GM12864 (cell line): Measurements from ENCODE around the gene TEAD1.

Experiments used
- DNase-seq: peaks from one replicate; pipeline ENCODE4 v3.0.0-alpha.2; 2011; ENCODE audit warnings: low read depth
- H3K4me3 ChIP-seq: 2 replicates; pipeline ENCODE4 v1.5.1; 2011; ENCODE audit warnings: mild to moderate bottlenecking, low read depth, low read length, control low read depth
- TF ChIP-seq, protein P1 (sequence below): IDR thresholded peaks from 2 replicates; pipeline ENCODE4 v1.5.1; 2011; ENCODE audit warnings: low read depth, mild to moderate bottlenecking, moderate library complexity, low read length, control low read depth, inconsistent platforms; ENCODE audit errors: missing control alignments

The TEAD1 gene

DNA sequence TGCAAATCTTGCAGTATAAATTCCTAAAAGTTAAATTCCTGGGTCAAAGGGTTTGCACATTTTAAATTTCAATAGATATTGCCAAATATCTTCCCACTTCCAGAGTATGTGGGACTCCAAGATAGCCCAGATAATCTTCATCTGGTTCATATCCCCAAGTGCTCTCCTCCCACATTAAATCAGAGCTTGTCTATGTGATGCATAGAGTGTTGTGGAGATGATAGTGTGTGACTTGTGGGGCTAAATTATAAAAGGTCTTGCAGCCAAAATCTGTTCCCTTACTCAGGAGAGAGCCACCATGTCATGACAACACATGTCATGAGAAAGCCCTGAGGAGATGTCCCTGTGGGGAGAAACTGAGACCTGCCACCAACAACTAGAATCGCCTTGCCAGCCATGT lies 39.9 kb upstream of the TEAD1 start:
- TF ChIP-seq, protein P1, sequence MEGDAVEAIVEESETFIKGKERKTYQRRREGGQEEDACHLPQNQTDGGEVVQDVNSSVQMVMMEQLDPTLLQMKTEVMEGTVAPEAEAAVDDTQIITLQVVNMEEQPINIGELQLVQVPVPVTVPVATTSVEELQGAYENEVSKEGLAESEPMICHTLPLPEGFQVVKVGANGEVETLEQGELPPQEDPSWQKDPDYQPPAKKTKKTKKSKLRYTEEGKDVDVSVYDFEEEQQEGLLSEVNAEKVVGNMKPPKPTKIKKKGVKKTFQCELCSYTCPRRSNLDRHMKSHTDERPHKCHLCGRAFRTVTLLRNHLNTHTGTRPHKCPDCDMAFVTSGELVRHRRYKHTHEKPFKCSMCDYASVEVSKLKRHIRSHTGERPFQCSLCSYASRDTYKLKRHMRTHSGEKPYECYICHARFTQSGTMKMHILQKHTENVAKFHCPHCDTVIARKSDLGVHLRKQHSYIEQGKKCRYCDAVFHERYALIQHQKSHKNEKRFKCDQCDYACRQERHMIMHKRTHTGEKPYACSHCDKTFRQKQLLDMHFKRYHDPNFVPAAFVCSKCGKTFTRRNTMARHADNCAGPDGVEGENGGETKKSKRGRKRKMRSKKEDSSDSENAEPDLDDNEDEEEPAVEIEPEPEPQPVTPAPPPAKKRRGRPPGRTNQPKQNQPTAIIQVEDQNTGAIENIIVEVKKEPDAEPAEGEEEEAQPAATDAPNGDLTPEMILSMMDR = no peak
- no peak for DNase-seq
- no peak overlapping the region for H3K4me3 ChIP-seq

DNA sequence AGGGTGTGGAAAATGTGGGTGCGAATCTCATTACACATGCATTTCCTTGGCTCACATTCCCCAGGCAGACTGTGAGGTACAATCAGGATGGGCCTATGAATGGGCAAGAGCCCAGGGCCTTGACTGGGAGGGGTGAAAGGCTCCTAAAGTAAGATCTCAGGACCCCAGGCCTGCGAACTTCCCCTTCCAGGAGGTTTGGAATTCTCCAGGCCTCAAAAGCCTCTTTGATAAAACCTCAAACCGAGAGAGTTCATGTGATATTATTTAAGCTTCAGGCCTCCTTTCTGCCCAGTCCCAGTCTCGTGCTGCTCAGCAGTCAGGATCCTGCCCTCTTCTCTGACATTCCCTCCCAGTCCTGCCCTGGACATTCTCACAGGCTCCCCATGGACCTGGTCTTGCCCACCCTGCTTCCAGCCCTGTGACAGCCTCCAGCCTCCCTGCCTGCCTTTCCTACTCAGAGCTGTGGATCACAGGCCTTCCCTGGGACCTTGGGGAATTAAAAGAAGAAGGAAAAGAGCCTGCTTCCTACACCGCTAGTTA lies 37.3 kb upstream of the TEAD1 start:
- TF ChIP-seq, protein P1 = no peak
- H3K4me3 ChIP-seq = no peak overlapping the region
- DNase-seq = no peak

DNA sequence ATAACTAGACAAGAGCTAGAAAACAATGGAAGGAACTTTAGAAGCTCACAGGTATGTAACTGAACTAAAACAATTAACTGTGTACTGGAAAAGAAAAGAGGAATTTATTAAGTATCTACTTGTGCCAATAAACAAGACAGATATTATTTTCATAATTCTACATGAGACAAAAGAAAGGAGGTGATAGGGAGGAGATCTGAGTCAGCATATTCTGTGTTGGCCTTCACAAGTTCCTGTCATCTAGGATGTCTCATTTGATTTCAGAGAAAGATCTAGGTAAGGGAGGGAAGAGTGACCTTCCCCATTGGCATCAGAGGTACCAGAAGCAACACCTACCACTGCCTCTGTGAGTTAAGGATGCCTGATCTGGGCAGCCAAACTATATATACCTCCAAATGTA lies 34.8 kb upstream of the TEAD1 start:
- TF ChIP-seq, protein P1 = no peak
- no peak overlapping the region for H3K4me3 ChIP-seq
- DNase-seq = no peak

DNA sequence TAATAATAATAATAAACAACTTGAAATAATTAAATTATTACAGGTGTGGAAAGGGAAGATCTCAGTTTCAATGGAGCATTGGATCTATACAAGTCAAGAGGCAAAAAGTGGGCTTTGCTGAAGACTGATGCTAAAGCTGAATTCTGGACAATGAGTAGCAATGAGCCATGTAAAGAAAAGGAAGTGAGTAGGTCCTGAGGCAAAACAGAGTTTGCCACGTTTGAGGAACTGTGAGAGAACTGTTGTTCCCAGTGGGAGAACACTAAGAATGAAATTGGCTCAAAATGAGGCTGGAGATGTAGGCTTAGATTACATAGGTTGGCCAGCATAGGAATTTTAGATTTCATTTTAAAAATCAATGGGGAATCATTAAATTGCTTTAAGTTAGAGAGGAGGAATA lies 33.9 kb upstream of the TEAD1 start:
- no peak for DNase-seq
- TF ChIP-seq, protein P1 = no peak
- H3K4me3 ChIP-seq = no peak overlapping the region

DNA sequence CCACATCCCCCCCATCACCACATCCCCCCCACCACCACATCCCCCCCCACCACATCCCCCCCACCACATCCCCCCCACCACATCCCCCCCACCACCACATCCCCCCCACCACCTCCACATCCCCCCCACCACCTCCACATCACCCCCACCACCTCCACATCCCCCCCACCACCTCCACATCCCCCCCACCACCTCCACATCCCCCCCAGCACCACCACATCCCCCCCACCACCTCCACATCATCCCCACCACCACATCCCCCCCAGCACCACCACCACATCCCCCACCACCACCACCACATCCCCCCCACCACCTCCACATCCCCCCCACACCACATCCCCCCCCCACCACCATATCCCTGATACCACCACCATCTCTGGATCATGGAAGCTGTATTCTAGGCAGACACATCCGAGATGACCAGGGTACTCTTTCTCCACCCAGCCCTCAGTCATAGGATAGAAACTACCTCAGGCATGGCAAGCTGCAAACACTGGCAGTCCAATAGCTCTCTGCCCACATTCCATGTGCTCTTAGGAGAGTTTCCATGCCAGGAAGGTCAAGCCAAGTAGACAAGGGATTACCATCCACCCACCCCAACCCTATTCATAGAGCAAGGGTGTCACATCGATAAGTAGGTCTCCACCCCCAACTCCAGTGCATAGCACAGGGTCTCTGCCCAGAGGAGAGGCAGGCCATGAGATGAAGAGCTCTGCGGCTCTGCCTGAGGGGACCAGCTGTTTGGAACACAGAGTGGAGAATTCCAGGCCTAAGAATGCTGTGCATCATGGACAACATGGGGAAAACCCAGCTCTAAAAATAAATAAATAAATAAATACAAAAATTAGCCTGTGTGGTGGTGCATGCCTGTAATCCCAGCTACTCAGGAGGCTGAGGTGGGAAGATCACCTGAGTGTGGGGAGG lies 33.0 kb upstream of the TEAD1 start:
- no peak for DNase-seq
- TF ChIP-seq, protein P1 = no peak
- H3K4me3 ChIP-seq = no peak overlapping the region

DNA sequence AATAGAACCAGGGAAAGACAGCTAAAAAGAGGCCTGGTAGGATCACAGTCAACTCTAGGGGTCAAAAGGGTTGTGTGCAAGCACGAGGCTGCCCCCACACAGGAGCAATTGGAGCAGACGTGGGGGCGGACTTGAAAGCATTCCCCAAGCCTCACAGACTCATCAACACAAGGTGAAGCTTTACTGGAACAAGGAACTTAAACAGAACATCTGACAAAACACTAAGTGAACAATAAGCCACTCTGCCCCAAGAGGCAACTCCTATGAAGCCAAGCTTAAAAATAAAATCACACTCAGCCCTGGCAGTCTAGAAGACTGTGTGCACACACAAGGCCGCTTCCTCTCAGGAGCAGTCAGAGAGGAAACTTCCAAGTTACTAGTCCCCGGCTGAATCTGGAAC lies 32.2 kb upstream of the TEAD1 start:
- no peak overlapping the region for H3K4me3 ChIP-seq
- no peak for DNase-seq
- TF ChIP-seq, protein P1 = no peak
